Stimulated activated CD4-positive, alpha-beta T cell treated with anti-CD3 and anti-CD28 coated beads, Interleukin-4, amount 100 ng/mL, for 48 hours (primary cell): Measurements from ENCODE around the gene GOLGA6L10.
"Not testable (repeated sequence)": the region's sequence is repeated elsewhere in the genome, so short reads cannot be mapped to it uniquely, and the experiment has no call there.

ENCODE experiments used
- DNase-seq, 2 donors: peaks; one replicate each; pipeline ENCODE4 v3.0.0-alpha.2; 2020; ENCODE audit warnings: low read depth in 2 of 2

Gene GOLGA6L10

GRCh38 chr15:82343851-82344250, 5.4 kb downstream of the GOLGA6L10 start:
- not testable (repeated sequence) for DNase-seq

DNA sequence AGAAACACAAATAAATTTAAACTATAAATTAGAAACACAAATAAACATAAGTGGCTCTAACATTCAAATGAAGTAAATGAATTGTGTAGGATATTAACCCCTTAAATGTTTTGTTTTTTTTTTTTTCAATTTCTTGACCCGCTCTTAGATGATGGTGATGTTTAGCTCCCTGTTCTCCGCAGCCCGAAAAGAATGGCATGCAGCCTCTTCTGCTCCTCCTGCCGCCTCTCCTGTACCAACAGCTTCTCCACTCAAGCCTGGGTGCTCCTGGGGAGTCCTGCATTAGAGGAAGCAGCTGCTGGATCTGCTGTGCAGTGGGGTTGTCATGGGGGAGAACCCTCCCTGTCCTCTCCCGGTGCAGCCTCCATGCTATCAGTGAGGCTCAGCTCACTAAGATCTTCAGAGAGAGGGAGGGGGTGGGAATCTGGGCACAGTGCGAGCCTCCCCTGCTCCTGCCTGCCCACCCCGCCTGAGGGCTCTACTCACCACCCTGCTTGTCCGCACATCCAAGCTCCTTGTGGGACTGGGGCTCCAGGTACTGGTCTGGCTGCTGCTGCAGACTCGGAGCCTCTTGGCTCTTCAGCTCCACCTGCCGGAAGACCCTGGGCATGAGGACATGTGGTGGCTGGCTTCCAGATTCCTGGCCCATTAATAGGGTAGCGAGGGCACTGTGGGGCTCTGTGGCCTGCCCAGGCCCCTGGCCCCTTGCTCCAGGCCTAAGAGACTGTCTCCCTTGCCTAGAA, 6.5 kb downstream of the GOLGA6L10 start:
- peak; percentile 7 to 16 for DNase-seq

DNA sequence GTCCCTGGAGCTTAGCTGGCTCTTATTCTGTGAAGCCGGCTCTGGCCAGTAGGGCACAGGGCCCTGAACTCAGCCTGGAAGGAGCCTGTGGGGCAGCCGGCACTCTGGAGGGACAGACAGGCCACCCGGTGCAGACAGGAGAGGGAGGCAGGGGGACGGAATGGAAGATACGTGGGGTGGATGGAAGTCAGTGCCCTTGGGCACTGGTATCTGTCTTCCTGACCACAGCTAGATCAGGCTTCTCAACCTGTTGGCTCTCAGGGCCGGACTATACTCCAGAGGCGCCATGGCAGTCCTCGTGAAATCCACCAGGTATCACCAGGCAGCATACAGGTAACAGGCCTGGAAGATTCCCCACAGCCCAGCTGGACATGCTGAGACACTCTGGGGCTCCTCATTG, 10.7 kb downstream of the GOLGA6L10 start:
- not testable (repeated sequence) for DNase-seq

DNA sequence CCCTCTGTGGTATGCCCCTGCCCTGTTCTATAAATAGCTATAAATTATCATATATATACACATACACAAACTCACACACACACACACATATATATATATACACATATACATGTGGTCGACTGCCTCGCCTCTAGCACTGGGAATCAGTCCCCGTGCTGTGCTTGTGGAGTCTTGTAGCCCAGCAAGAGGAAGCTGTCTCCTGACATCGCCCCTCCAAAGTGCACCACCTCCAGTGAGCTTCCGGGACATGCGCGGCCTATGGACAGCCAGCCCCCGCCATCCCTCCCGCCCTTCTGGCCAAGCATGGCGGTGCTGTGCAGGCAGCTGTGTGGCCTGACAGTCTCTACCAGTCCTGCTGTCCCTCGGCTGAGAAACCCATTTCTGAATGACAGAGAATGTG, 11.2 kb downstream of the GOLGA6L10 start:
- not testable (repeated sequence) for DNase-seq

DNA sequence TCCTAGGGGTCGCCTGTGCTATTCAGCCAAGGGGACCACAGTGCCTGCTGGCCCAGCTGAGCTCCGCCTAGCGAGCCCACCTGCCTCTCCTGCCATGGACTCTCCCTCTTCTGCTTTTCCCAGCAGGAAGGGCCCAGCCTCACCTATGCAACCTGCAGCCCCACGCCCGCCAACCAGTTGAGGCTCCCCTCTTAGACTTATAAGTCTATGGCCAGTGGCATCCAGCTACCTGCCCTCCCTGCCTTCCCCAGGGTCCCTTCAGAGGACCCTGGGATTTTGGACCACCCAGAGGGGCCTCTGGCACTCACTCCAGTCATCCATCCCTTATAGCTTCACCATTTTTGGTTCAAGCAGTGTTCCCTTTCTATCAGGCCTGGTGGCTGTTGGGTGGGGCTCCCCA, 12.2 kb downstream of the GOLGA6L10 start:
- not testable (repeated sequence) for DNase-seq

GRCh38 chr15:82336180-82336647, 13.1 kb downstream of the GOLGA6L10 start:
- not testable (repeated sequence) for DNase-seq

DNA sequence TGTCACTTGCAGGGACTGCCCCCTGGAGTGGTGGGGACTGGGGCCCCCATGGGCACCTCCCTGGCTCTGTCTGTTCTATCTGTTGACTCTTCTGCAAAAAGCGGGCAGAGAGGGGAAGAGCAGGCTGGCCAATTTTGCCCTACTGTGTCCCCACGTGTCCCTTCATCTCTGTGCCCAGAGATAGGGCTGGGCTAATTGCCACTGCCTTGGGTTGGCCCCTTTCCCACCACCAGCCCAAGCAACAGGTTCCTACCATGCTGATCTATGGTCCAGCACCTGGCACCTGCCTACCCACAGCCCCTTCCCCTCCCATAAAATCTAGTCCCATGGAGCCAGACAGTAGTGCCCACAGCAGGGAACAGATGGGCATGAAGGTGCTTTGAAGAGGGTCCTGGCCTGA, 14.3 kb downstream of the GOLGA6L10 start:
- DNase-seq, result not testable (repeated sequence)

GRCh38 chr15:82334554-82334932, 14.7 kb downstream of the GOLGA6L10 start:
- DNase-seq, result not testable (repeated sequence)

GRCh38 chr15:82333603-82334553, 15.4 kb downstream of the GOLGA6L10 start:
- not testable (repeated sequence) for DNase-seq

DNA sequence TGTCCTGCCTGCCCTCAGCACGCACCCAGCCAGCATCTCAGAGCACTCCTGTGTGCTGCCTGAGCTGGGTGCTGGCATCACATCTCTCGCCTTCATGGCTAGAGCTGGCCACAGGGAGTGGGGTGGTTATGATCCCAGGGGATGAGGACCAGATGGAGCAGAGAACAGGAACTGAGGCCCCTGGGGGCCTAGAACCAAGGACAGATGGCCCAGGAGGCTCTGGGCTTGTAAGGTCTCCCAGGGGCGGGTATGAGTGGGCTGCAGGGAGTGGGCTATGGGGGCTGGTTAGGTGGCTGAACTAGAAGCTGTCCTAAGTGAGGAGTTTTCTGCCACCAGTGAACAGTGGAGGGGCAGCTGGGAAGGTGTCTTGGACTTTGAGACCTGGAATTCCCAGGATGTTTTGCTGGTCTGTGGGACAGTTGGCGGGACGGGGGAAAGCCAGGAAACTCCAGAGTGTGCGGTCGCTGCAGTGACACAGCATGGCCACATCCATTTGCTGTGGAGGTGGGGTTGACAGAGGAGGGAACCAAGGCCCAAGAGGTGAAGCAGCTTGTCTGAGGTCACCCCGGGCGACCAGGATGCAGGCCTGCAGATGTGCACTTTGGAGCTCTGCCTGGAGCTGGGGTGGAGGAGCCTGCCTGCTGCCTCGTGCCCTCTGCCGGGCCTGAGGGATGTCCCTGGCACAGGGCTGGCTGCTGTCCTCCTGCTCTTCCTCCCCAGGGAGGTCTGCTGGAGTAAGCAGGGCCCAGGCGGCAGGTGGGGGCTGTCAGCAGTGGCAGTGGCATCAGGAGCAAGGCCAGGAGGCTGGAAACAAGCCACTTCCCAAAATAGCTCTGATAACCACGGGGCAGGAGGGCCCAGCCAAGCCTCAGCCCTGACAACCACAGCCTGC, 16.3 kb downstream of the GOLGA6L10 start:
- not testable (repeated sequence) for DNase-seq

DNA sequence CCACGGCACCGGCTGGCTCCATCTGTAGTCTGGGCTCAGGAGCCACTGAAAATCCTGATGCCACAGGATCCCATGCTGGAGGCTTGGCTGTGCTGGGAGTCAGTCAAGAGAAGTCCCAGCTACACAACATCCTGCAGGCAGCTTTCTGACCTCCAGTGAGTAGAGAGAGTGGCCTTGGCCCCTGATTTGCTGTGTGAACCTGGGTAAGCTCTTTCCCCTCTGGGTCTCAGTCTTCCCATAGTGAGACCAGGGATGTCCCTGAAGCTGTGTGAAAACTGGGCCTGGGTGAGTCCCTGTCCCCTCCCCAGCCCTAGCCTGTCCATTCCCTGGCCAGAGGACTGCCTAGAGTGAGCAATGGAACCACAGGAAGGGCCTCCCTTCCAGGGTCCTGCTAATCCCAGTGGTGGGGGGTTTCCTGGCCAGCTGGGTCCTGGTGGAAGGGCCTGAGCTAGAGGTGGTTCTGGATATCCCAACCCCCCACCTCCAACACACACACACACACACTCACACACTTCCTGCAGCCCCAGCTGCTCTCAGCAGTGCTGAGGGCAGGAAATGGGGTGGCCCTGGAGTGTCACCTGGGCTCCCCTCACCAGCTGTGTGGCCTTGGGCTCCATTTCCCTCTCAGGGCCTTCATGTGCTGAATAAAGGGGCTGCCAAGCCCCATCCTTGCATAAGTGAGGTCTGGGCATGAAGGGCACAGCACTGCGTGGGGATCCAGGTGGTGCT, 17.5 kb downstream of the GOLGA6L10 start:
- DNase-seq, result not testable (repeated sequence)

DNA sequence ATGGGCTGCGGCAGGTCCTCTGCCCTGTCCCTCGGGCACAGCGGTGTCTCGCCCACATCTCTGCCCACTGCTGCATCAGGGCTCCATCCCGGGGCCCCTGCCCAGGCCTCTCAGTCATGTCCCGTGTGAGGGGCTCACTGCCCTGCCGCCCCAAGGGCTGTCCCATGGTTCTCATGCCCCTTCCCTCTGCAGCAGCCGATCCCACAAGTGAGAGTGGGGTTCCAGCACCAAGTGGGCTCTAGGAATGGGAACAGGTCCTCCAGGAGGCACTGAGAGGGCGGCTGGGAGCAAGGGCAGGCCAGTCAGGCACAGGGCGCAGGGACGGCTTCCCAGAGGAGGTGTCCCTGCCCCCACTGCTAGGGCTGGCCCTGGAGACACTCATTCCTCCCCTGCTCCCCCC, 18.4 kb downstream of the GOLGA6L10 start:
- DNase-seq, result not testable (repeated sequence)

GRCh38 chr15:82329039-82329438, 20.2 kb downstream of the GOLGA6L10 start:
- not testable (repeated sequence) for DNase-seq

- DNase-seq, result not testable (repeated sequence)
Observed at GRCh38 chr15:82327372-82327771, 21.9 kb downstream of the GOLGA6L10 start.

GRCh38 chr15:82326896-82327295, 22.4 kb downstream of the GOLGA6L10 start:
- DNase-seq, result not testable (repeated sequence)

- DNase-seq, result not testable (repeated sequence)
Observed at GRCh38 chr15:82325646-82326045, 23.6 kb downstream of the GOLGA6L10 start.

GRCh38 chr15:82324831-82325230, 24.4 kb downstream of the GOLGA6L10 start:
- not testable (repeated sequence) for DNase-seq

- DNase-seq, result not testable (repeated sequence)
Observed at GRCh38 chr15:82322488-82322887, 26.8 kb downstream of the GOLGA6L10 start.

GRCh38 chr15:82320861-82321260, 28.4 kb downstream of the GOLGA6L10 start:
- DNase-seq, result not testable (repeated sequence)

- DNase-seq, result not testable (repeated sequence)
Observed at GRCh38 chr15:82319522-82320278, 29.6 kb downstream of the GOLGA6L10 start.
